IgD-negative memory B cell (primary cell): Measurements from ENCODE around the gene RBM23. TPM values are rescaled to one million over a fixed set of nuclear protein-coding genes. Genes with fewer than 3 reads are reported as not detected.

Source experiments
- H3K27ac Mint-ChIP-seq, 3 donors: one replicate each; pipeline ENCODE4 v1.8.0; 2020 to 2022; ENCODE audit warnings: mild to moderate bottlenecking in 3 of 3, mixed read lengths in 3 of 3, moderate library complexity in 1 of 3
- H3K27me3 Mint-ChIP-seq: one replicate; pipeline ENCODE4 v1.8.0; 2021; ENCODE audit warnings: mixed read lengths
- H3K36me3 Mint-ChIP-seq: one replicate; pipeline ENCODE4 v1.8.0; 2020; ENCODE audit warnings: mild to moderate bottlenecking, mixed read lengths
- H3K4me1 Mint-ChIP-seq, 3 donors: one replicate each; pipeline ENCODE4 v1.8.0; 2020 to 2022; ENCODE audit warnings: mixed read lengths in 3 of 3, mild to moderate bottlenecking in 1 of 3
- H3K4me3 Mint-ChIP-seq, 4 donors: one replicate each; pipeline ENCODE4 v1.8.0; 2020 to 2022; ENCODE audit warnings: mild to moderate bottlenecking in 4 of 4, mixed read lengths in 4 of 4, moderate library complexity in 3 of 4
- H3K9me3 Mint-ChIP-seq, 3 donors: one replicate each; pipeline ENCODE4 v1.8.0; 2020 to 2021; ENCODE audit warnings: mixed read lengths in 3 of 3, mild to moderate bottlenecking in 1 of 3
- polyA plus RNA-seq: library from polyadenylated mRNA; unstranded; fragments of 300-500 nt; fragmentation: Illumina TruSeq; gene quantifications from one replicate; pipeline ENCODE4 v1.2.3, GENCODE V29; 2021

RBM23 gene
- polyA plus RNA-seq, 1 donor from 2014 or later: 49.7 TPM

GRCh38 chr14:22885975-22886374, 33.0 kb downstream of the RBM23 start:
- H3K36me3 Mint-ChIP-seq: no peaks in the 10 kb centered on the region
- peaks cover 29 to 55% (median 40%) of the 10 kb centered on the region in 3 donors for H3K4me1 Mint-ChIP-seq
- H3K27ac Mint-ChIP-seq: peak overlapping the region; percentile 95 to 99 (median 97)

GRCh38 chr14:22884738-22885523, 34.0 kb downstream of the RBM23 start:
- H3K27me3 Mint-ChIP-seq: no peaks in the 10 kb centered on the region
- H3K4me3 Mint-ChIP-seq: peak overlapping the region in 3 of 4 donors; percentile 41 to 94 (median 72)
- no peaks in the 10 kb centered on the region for H3K36me3 Mint-ChIP-seq
- peak overlapping the region in 2 of 3 donors; percentile 67 to 97 for H3K27ac Mint-ChIP-seq
- no peaks in the 10 kb centered on the region for H3K9me3 Mint-ChIP-seq
- H3K4me1 Mint-ChIP-seq: peaks cover 22 to 49% (median 34%) of the 10 kb centered on the region in 3 donors

More at GRCh38 chr14:22885975-22886374, 33.0 kb downstream of the RBM23 start:
- no peaks in the 10 kb centered on the region for H3K9me3 Mint-ChIP-seq
- no peaks in the 10 kb centered on the region for H3K27me3 Mint-ChIP-seq
- peak overlapping the region; percentile 94 to 97 (median 94) for H3K4me3 Mint-ChIP-seq

GRCh38 chr14:22884076-22884737, 34.7 kb downstream of the RBM23 start:
- peak overlapping the region; percentile 59 to 97 (median 96) for H3K27ac Mint-ChIP-seq
- no peaks in the 10 kb centered on the region for H3K36me3 Mint-ChIP-seq
- H3K4me3 Mint-ChIP-seq: peak overlapping the region in 3 of 4 donors; percentile 16 to 94 (median 79)
- H3K4me1 Mint-ChIP-seq: peaks cover 19 to 44% (median 29%) of the 10 kb centered on the region in 3 donors
- no peaks in the 10 kb centered on the region for H3K9me3 Mint-ChIP-seq
- no peaks in the 10 kb centered on the region for H3K27me3 Mint-ChIP-seq

- no peaks in the 10 kb centered on the region for H3K27me3 Mint-ChIP-seq
- peak within 1 kb of the TSS; percentile 83 to 97 (median 96) for H3K27ac Mint-ChIP-seq
- no peaks in the 10 kb centered on the region for H3K36me3 Mint-ChIP-seq
- no peaks in the 10 kb centered on the region for H3K9me3 Mint-ChIP-seq
- H3K4me1 Mint-ChIP-seq: peaks cover 15 to 42% (median 26%) of the 10 kb centered on the region in 3 donors
- H3K4me3 Mint-ChIP-seq: peak within 1 kb of the TSS in 3 of 4 donors; percentile 41 to 94 (median 79)
Observed at GRCh38 chr14:22883173-22883976, 35.6 kb downstream of the RBM23 start, which contains the start of gene REM2. Gene REM2, plus strand, starts transcription at chr14:22883222. Its CDS starts 66 bp downstream, at chr14:22883288.

- peak overlapping the region in 2 of 3 donors; percentile 79 to 81 for H3K27ac Mint-ChIP-seq
- peaks cover 8 to 35% (median 22%) of the 10 kb centered on the region in 3 donors for H3K4me1 Mint-ChIP-seq
- H3K36me3 Mint-ChIP-seq: peaks cover 4% of the 10 kb centered on the region
- no peaks in the 10 kb centered on the region for H3K9me3 Mint-ChIP-seq
- H3K27me3 Mint-ChIP-seq: no peaks in the 10 kb centered on the region
- peak overlapping the region in 2 of 4 donors; percentile 27 to 41 for H3K4me3 Mint-ChIP-seq
Observed at GRCh38 chr14:22882529-22883172, 36.3 kb downstream of the RBM23 start.

- Mint-ChIP-seq H3K27ac (peak overlapping the region in 2 of 3 donors; percentile 59 to 79), H3K4me3 (peak overlapping the region in 1 of 4 donors; percentile 80), H3K9me3 (no peaks in the 10 kb centered on the region), H3K27me3 (no peaks in the 10 kb centered on the region), H3K36me3 (peaks cover 4% of the 10 kb centered on the region), H3K4me1 (peaks cover 2 to 33% (median 19%) of the 10 kb centered on the region in 3 donors)
Observed at GRCh38 chr14:22882064-22882463, 36.9 kb downstream of the RBM23 start.

- H3K36me3 Mint-ChIP-seq: peaks cover 12% of the 10 kb centered on the region
- peaks cover 0 to 17% (median 9%) of the 10 kb centered on the region in 3 donors for H3K4me1 Mint-ChIP-seq
- peak overlapping the region in 1 of 4 donors; percentile 61 for H3K4me3 Mint-ChIP-seq
- peak overlapping the region; percentile 39 to 65 (median 60) for H3K27ac Mint-ChIP-seq
- no peaks in the 10 kb centered on the region for H3K9me3 Mint-ChIP-seq
- no peaks in the 10 kb centered on the region for H3K27me3 Mint-ChIP-seq
Observed at GRCh38 chr14:22878271-22879246, 40.4 kb downstream of the RBM23 start.

- peaks cover 13% of the 10 kb centered on the region for H3K36me3 Mint-ChIP-seq
- no peak overlapping the region for H3K27ac Mint-ChIP-seq
- no peaks in the 10 kb centered on the region for H3K27me3 Mint-ChIP-seq
Observed at GRCh38 chr14:22877000-22877501, 41.9 kb downstream of the RBM23 start.

GRCh38 chr14:22875748-22876319, 43.1 kb downstream of the RBM23 start:
- H3K27ac Mint-ChIP-seq: peak overlapping the region in 1 of 3 donors; percentile 64
- H3K9me3 Mint-ChIP-seq: no peaks in the 10 kb centered on the region
- H3K4me3 Mint-ChIP-seq: peak overlapping the region in 1 of 4 donors; percentile 66
- no peaks in the 10 kb centered on the region for H3K27me3 Mint-ChIP-seq
- peaks cover 13% of the 10 kb centered on the region for H3K36me3 Mint-ChIP-seq
- H3K4me1 Mint-ChIP-seq: peaks cover 8 to 17% (median 13%) of the 10 kb centered on the region in 3 donors

More at GRCh38 chr14:22877000-22877501, 41.9 kb downstream of the RBM23 start:
- Mint-ChIP-seq H3K4me1 (peaks cover 6 to 17% (median 13%) of the 10 kb centered on the region in 3 donors), H3K4me3 (no peak overlapping the region), H3K9me3 (no peaks in the 10 kb centered on the region)

GRCh38 chr14:22875003-22875747, 43.8 kb downstream of the RBM23 start:
- Mint-ChIP-seq H3K27ac (peak overlapping the region in 1 of 3 donors; percentile 18), H3K4me1 (peaks cover 12 to 22% (median 17%) of the 10 kb centered on the region in 3 donors), H3K4me3 (peak overlapping the region in 3 of 4 donors; percentile 52 to 66 (median 54)), H3K27me3 (no peaks in the 10 kb centered on the region), H3K36me3 (peaks cover 13% of the 10 kb centered on the region), H3K9me3 (no peaks in the 10 kb centered on the region)

GRCh38 chr14:22872833-22873520, 46.0 kb downstream of the RBM23 start:
- H3K4me1 Mint-ChIP-seq: peaks cover 12 to 23% (median 17%) of the 10 kb centered on the region in 3 donors
- peak overlapping the region; percentile 85 to 97 (median 95) for H3K4me3 Mint-ChIP-seq
- peaks cover 9% of the 10 kb centered on the region for H3K36me3 Mint-ChIP-seq
- H3K9me3 Mint-ChIP-seq: no peaks in the 10 kb centered on the region
- no peaks in the 10 kb centered on the region for H3K27me3 Mint-ChIP-seq
- H3K27ac Mint-ChIP-seq: peak overlapping the region; percentile 80 to 94 (median 88)
